Fibroblast of lung (primary cell): ENCODE results near the gene BCL7A.

Experiments
- CTCF ChIP-seq, 2 donors: IDR thresholded peaks in 1 of 2; conservative IDR thresholded peaks in 1 of 2; 1 replicate in 1 of 2; 2 replicates in 1 of 2; pipeline ENCODE4 v1.5.1; 2011 to 2012; ENCODE audit warnings: low read length in 2 of 2, control low read depth in 1 of 2, inconsistent platforms in 1 of 2, low read depth in 1 of 2, mild to moderate bottlenecking in 1 of 2
- EZH2 ChIP-seq: IDR thresholded peaks from 2 replicates; pipeline ENCODE4 v1.5.1; 2012; ENCODE audit warnings: low read length, control low read depth, mild to moderate bottlenecking; ENCODE audit errors: missing control alignments

- no peak for TF ChIP-seq EZH2
- no peak for TF ChIP-seq CTCF (conservative IDR thresholded peaks at IDR 0.05 in 1 of 2, IDR thresholded peaks at IDR 0.05 in 1 of 2; ENCODE audit: low read depth in 1 of 2, low read length in 2 of 2)
Observed at GRCh38 chr12:122045262-122045661, 23.6 kb downstream of the BCL7A start.
